ENCODE data around the gene MLN. TPM values are rescaled to one million over a fixed set of nuclear protein-coding genes. Genes with fewer than 3 reads are reported as not detected.

MLN gene
- total RNA-seq (2021; ENCODE audit: unreplicated experiment) (not detected), Bru-seq, nascent RNA (not detected), BruChase-seq, experiment 1, labeled RNA remaining after a 6-hour chase (not detected), BruChase-seq, experiment 2, labeled RNA remaining after a 2-hour chase (not detected)
- not detected in 2 replicates for polyA plus RNA-seq (2012)
- long read RNA-seq: 0 reads

DNA sequence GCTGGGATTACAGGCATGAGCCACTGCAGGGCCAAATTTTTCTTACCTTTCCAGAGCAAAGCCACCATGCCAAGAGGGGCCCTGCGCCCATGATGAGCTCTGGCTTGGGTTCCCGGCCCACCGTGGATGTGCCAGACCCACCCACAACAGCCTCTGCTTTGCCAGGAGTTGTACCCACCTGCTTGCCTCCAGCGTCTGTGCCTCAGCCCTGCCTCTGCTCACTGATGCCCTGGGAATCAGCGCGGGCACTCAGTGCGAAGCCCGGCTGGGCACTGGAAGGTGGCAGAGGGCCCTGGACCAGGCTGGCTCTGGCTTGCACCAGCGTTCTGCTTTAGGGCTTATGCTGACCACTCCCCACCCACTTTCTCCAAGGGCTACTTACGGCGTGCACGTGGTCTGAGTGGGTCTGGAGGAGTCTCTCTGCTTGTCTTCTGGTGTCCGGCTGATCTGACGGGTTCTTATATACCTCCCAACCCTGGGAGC, at the start of gene MLN:
Gene MLN (minus strand): TSS at position 433 of the 483 bp plus-strand sequence. CDS start 2,840 bp downstream, outside the sequence.
- TF ChIP-seq REST (IDR thresholded peaks at IDR 0.05; ENCODE audit: low read depth): no peak
- TF ChIP-seq, protein P1, sequence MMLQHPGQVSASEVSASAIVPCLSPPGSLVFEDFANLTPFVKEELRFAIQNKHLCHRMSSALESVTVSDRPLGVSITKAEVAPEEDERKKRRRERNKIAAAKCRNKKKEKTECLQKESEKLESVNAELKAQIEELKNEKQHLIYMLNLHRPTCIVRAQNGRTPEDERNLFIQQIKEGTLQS (IDR thresholded peaks at IDR 0.05): no peak
- no peak for TF ChIP-seq TCF7L2 (IDR thresholded peaks at IDR 0.05; ENCODE audit: borderline replicate concordance, extremely low read depth, insufficient read depth, insufficient read length)
- TF ChIP-seq ZNF274 (IDR thresholded peaks at IDR 0.05; ENCODE audit: low read depth, low read length): no peak
- no peak for TF ChIP-seq EZH2phosphoT487 (IDR thresholded peaks at IDR 0.05; ENCODE audit: borderline replicate concordance)
- no peak for TF ChIP-seq YY1 (IDR thresholded peaks at IDR 0.05; ENCODE audit: extremely low read depth, insufficient replicate concordance, low read depth, low read length)
- TF ChIP-seq RAD21 (IDR thresholded peaks at IDR 0.05; ENCODE audit: low read depth): no peak
- no peak for TF ChIP-seq CBX3 (IDR thresholded peaks at IDR 0.05; ENCODE audit: low read depth)
- TF ChIP-seq EGR1 (IDR thresholded peaks at IDR 0.05; ENCODE audit: low read depth): no peak
- no peak for TF ChIP-seq CTCF (IDR thresholded peaks at IDR 0.05 in 2 of 3, conservative IDR thresholded peaks at IDR 0.05 in 1 of 3; ENCODE audit: borderline replicate concordance in 1 of 3, insufficient read depth in 1 of 3, low read depth in 2 of 3, low read length in 2 of 3)
- no peak for TF ChIP-seq CEBPB (IDR thresholded peaks at IDR 0.05; ENCODE audit: low read depth)
- TF ChIP-seq EZH2 (IDR thresholded peaks at IDR 0.05): no peak
- TF ChIP-seq POLR2AphosphoS5 (IDR thresholded peaks at IDR 0.05; ENCODE audit: low read depth, low read length): no peak
- TF ChIP-seq, protein P2, sequence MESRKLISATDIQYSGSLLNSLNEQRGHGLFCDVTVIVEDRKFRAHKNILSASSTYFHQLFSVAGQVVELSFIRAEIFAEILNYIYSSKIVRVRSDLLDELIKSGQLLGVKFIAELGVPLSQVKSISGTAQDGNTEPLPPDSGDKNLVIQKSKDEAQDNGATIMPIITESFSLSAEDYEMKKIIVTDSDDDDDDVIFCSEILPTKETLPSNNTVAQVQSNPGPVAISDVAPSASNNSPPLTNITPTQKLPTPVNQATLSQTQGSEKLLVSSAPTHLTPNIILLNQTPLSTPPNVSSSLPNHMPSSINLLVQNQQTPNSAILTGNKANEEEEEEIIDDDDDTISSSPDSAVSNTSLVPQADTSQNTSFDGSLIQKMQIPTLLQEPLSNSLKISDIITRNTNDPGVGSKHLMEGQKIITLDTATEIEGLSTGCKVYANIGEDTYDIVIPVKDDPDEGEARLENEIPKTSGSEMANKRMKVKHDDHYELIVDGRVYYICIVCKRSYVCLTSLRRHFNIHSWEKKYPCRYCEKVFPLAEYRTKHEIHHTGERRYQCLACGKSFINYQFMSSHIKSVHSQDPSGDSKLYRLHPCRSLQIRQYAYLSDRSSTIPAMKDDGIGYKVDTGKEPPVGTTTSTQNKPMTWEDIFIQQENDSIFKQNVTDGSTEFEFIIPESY (IDR thresholded peaks at IDR 0.05; ENCODE audit: extremely low read depth, insufficient replicate concordance, low read length): no peak
- Histone ChIP-seq H3K4me1 (ENCODE audit: control insufficient read depth in 1 of 2, insufficient read depth in 2 of 2, low read length in 2 of 2) (no peaks in the 10 kb centered on the region), H2AFZ (ENCODE audit: low read depth, low read length, poor library complexity, severe bottlenecking) (no peak within 1 kb of the TSS), H3K9me2 (ENCODE audit: insufficient read depth) (no peaks in the 10 kb centered on the region), H3K4me2 (ENCODE audit: low read length) (no peak within 1 kb of the TSS), H4K20me1 (ENCODE audit: insufficient read depth) (no peaks in the 10 kb centered on the region), H3K4me3 (replicated peaks in 1 of 2; ENCODE audit: low read depth in 1 of 2, low read length in 2 of 2) (no peak within 1 kb of the TSS), H3K27me3 (ENCODE audit: insufficient read depth, low read length) (peaks cover 32% of the 10 kb centered on the region), H3K27ac (ENCODE audit: low read depth, low read length) (no peak within 1 kb of the TSS), H3K79me2 (ENCODE audit: insufficient read depth, low read length) (no peaks in the 10 kb centered on the region), H3K36me3 (ENCODE audit: control insufficient read depth in 1 of 2, insufficient read depth in 2 of 2, low read length in 2 of 2) (no peaks in the 10 kb centered on the region), H3K9ac (ENCODE audit: low read length) (no peak within 1 kb of the TSS), H3K9me3 (ENCODE audit: control insufficient read depth in 1 of 2, insufficient read depth in 1 of 2, low read depth in 1 of 2, low read length in 2 of 2) (no peaks in the 10 kb centered on the region)
- RAD21 ChIA-PET (ENCODE audit: low non-redundant PET in 1 of 2, low total read pairs in 2 of 2, uncharacterized antibody in 2 of 2, unreplicated experiment in 2 of 2): no interaction called here
- CTCF ChIA-PET: no interaction called here
- BruUV-seq (replicated peaks): no TSS peak
- POLR2A ChIA-PET: no interaction called here
- DNase-seq (ENCODE audit: low read depth, low spot score) (no peak), ATAC-seq (no peak)
- intact Hi-C loops (cut with micrococcal nuclease): no loop called here
